HG02678 (cell line): ENCODE measurements around the gene SNX11.

ENCODE experiments used
- ATAC-seq: cut with Tn5 transposase; IDR thresholded peaks from one replicate; pipeline ENCODE4 v1.9.1; 2021; ENCODE audit warnings: mild to moderate bottlenecking, moderate library complexity; ENCODE audit not compliant: unreplicated experiment

SNX11 gene

DNA sequence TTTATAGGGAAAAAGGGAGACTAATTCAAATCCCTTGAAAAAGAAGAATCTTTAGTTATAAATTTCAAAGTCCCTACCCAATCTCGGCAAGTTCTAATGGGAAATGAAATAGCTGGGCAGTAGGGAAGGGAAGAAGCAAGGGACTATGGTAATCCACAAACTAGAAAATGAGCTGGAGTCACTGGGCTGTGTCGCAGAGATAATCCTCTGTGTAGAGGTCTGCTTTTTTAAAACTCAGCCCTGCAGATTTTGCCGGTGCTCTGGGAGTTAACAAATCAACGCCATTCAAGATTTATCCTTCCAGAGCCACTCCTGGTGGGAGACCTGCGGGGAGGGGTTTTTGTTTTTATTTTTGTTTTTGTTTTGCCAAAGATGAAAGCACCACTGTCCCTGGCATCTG lies 20.8 kb downstream of the SNX11 start:
- no peak for ATAC-seq

DNA sequence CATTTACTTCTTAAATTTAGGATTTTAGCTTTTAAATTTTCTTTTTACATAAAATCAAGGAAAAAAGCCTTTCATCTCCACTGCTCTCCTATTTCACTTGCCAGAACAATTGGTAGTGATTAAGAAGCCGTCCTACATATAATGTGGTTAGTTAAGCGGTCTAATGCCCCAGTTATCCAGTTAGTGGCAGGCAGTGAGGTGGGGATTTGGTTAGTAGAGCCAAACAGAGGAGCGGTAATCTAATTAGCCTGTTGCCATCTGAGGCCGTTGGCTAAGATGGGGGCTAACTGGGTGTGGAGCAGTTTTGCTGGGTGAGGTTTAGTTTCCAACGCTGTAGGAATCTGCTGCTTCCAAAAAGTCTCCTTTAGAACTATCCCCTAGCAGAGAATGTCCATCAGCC lies 22.4 kb downstream of the SNX11 start:
- no peak for ATAC-seq

DNA sequence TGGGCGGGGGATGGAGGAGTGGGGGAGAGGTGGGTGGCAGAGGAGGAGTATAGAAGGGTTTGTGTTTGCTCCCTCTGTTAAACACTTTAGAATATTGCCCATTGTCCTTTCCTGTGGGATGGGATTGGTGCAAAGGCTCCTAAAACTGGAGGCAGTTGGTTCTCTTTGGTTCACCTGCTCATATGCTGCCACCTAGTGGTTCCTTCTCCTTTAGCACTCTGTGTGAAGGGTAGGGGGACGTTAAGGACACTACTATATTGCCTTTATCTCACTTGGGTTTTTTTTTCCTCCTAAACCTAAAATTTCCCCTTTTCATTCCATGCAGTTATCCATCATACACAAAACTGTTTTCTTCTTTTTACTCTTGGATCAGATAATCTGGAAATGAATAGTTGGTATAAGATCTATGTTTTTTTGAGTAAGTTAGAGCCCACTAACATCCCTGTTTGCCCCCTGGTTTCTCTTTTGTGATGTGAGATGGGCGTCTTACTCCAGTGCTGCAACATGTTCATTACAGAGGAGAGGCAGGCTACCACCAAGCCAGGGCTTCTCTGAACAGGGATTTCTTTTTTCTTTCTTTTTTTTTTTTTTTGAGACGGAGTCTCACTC lies 23.8 kb downstream of the SNX11 start:
- ATAC-seq, result no peak

DNA sequence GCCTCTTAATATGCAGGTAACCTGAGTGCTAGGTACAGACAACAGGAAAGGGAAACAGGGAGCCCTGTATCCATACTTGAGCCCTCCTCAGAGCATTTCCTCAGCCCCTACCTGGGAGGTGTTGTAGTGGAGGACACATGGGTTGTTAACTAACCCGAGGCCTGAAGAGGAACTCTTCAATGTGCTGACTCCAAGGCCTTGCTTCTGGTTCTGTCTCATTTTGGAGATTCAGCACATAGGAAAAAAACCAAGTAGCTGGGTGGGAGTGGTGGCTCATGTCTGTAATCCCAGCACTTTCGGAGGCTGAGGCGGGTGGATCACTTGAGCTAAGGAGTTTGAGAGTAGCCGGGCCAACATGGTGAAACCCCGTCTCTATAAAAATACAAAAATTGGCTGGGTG lies 24.8 kb downstream of the SNX11 start:
- ATAC-seq, result no peak

- no peak for ATAC-seq
Measured at GRCh38 chr17:48134912-48135480, 27.4 kb downstream of the SNX11 start.

DNA sequence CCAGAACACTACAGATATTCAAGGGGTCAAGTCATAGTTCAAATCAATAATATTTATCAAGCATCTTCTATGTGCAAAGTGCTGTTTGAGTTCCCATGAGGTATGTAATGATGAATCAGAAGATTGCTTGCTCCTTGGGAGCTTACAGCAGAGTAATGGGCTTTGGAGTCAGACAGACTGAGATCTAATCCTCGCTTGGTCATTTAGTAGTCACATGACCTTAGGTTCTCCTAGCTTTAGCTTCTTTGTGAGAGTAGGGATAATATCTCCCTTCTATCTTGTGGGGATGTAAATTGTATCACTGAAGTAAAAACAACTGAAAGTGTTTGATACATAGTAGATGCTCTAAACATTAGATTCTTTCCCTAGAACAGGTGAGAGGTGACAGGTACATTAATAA lies 30.1 kb downstream of the SNX11 start:
- no peak for ATAC-seq

DNA sequence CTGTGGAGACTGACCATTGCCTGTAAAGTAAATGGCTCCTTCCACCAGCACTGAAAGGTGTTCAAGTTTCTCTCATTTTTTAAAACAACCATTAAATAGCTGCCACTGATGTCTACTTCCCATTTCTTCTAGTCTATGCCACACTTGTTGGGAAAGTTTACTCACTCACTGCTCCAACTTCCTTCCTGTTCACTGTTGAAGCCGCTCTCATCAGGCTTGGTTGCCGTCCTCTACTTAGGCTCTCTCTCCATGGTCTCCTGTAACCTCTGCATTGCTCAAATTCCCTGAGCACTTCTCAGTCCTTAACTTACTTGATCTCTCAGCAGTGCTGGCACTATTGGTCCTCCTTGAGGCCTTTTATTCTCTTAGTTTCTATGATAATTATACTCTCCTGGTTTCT lies 32.4 kb downstream of the SNX11 start:
- ATAC-seq, result no peak

GRCh38 chr17:48143629-48144028 lies 36.1 kb downstream of the SNX11 start:
- ATAC-seq, result no peak

- ATAC-seq, result no peak
Measured at GRCh38 chr17:48144231-48144630, 36.7 kb downstream of the SNX11 start.

DNA sequence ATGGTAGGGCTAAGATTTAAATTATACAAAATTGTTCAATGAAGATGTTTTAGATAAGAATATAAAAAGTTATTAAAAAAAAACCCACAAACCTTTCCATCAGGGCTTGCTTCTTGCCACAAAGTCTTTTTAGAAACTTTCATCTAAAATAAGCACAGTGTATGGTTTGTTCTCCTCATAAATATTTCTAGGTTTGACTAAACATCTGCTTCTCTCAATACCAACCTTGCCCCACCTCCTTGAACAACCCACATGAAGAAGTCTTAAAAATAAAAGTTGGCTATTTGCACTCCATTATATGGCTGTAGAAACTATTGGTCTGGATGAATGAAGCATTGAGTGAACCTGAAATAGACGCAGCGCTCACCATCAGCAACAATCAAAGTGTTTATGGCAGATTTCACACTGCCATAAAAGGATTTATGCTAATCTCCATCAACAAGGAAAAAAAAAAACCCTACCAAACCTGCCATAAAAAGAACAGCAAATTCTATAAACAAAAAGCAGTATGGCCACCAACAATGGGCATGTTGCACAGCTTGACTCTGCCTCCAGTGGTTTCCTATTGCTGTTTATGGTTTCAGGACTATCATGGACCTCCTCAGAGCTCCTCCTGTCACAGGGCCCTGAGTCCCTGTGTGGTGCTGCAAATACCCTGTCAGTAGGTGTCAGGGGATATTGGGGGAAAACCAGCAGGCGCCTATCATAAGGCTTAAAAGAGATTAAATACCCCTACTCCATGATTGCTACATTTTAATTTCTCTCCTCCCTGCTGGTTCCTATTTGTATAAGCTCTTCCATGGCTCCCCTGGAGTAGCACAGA lies 37.6 kb downstream of the SNX11 start:
- ATAC-seq, result no peak

- ATAC-seq, result no peak
Measured at GRCh38 chr17:48148029-48148770, 40.6 kb downstream of the SNX11 start.

DNA sequence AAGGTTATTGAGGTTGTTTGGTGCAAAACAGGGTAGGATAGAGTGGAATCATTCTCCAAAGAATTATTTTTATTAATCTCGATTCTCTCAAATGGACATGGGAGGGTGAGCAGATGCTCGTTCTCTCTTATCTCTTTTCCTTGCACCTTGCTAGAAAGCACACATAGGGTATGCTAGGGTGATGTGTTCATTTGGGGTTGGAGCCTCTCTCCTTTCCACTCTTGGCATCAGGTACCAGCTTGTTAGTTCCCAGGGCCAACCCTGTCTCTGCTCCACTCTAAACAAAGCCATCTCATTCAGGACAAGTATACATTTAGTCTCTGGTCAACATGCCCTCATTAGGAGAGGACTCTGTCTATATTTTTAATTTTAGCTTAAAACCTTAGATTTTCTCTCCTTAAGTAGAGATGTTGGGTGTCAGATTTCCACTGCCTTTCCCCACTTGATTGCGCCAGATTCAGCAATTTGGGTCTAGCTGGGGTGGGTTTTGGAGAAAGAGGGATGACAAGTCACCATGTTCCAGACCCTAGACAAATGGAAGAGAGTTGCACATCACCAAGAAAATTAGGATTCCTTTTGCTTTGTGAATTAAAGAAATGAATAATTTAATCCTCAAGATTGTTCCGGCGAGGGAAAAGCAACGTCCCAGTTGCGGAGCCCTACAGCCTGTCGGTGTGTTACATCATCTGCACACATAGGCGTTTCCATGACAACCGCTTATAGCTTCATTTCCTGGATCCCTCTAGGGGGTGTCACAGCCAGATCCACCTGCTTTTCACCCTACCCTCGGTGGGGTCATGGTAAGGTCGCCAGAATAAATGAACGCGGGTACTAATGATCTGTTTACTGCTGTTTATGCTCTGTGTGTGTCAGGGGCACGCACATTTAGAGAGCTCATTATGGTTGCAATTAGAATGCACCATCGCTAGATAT lies 41.6 kb downstream of the SNX11 start:
- no peak for ATAC-seq

DNA sequence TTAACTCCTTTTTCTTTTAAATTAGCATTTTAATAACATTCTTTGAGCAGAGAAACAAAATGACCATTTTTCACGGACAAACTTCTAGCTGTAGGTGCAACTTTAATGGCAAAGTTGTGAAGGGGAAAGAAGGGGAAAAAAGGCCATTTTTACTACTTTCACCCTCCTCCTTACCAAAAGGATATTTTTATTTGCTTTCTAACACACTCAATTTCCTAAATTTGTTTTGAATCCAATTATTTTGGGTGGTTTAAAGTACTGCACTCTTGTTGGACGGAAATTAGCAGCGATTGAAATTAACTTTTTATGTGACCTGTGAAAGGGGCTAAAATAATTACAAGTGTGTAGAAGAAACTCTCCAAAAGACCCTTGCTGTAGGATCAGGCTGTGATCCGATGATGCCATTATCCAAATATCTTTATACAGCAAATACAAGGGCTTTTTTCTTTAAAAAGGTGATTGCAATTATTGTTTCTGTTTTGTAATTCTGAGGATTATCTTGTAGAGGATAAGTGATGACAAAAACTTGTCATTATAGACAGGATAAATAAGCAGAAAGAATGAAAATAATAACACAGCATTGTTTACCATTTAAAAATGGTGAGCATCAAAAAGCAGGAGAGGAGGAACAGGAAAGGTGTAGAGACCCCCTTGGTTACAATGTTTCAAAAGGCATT lies 42.4 kb downstream of the SNX11 start:
- ATAC-seq, result no peak

DNA sequence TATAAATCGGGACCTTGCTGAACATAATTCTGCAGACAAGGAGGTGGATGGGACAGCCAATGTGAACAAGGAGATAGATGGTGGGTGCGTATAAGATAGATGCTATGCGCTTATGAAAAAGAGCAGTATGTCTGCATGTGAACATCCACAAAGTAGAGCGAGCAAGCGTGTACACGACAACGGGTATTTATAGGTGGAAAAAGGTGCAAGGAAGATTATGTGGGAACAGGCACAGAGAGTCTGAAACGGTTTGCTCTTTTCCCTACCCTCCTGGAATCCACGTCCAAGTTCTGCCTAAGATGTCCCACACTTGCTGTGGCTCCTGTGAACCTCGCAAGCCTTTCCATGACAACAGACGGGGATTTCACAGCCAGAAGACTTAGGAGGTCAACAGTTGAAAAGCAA lies 43.0 kb downstream of the SNX11 start:
- ATAC-seq, result no peak

GRCh38 chr17:48151220-48151619 lies 43.7 kb downstream of the SNX11 start:
- no peak for ATAC-seq

GRCh38 chr17:48152289-48152688 lies 44.7 kb downstream of the SNX11 start:
- no peak for ATAC-seq

- no peak for ATAC-seq
Measured at GRCh38 chr17:48153691-48154358, 46.3 kb downstream of the SNX11 start.

- ATAC-seq, result no peak
Measured at GRCh38 chr17:48155889-48156611, 48.5 kb downstream of the SNX11 start.

DNA sequence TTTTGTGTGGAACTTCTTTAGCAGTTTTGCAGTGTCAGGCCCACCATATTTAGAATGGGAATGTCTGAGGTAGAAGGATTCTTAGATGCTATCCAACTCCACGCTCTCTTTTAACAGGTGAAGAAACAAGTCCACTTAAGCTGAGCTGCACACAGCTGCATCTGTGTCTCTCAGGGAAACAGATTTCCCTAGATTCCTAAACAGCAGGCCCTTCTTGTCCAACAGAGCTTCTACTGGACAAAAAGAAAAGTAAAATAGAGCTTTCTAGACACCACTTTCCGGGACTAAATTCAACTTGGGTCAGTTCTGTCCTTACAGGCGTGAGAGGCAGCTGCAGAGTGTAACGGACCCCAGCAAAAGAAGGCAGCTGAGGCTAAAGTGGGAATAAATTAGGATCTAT lies 51.7 kb downstream of the SNX11 start:
- no peak for ATAC-seq
